K562 (cell line): ENCODE results near the gene PDE3A. TPM values are rescaled to one million over a fixed set of nuclear protein-coding genes. Genes with fewer than 3 reads are reported as not detected.

ENCODE experiments used
- ATAC-seq: fragments of 200-7000 bp; cut with Tn5 transposase; 3 replicates; pipeline ENCODE4 v1.9.1; 2020; ENCODE audit warnings: moderate library complexity
- BruUV-seq: library from RNA; stranded (reverse); fragments of 400-500 nt; replicated peaks from 2 replicates; lab custom pipeline; 2021; lab: Mats Ljungman, UMichigan
- CTCF ChIA-PET: fragments of 300-600 bp; formaldehyde crosslinking; extraction: SDS; loops from one replicate; lab custom pipeline; 2021; ENCODE audit warnings: low intra/inter-chr PET ratio; lab: Yijun Ruan, JAX
- POLR2A ChIA-PET: fragments of 300-600, 350-650 bp; sonication (Branson Sonifier 250); formaldehyde crosslinking; extraction: SDS; loops from one replicate; lab custom pipeline; 2021; ENCODE audit warnings: antibody characterized with exemption, inconsistent platforms; lab: Yijun Ruan, JAX
- DNase-seq, 4 experiments: peaks; one replicate each; pipeline versions ENCODE4 v3.0.0 to v3.0.0-alpha.2; 2011 to 2018; ENCODE audit warnings: low spot score in 3 of 4, mixed read lengths in 3 of 4; ENCODE audit errors: extremely low read depth in 1 of 4
- FAIRE-seq: peaks from 2 replicates; lab custom pipeline; 2011; peaks lifted over from hg19 to GRCh38; lab: Jason Lieb, UNC
- H2AFZ ChIP-seq: 2 replicates; pipeline ENCODE4 v1.6.0; 2011; ENCODE audit warnings: low read depth, low read length, control low read depth, inconsistent platforms
- H3K27ac ChIP-seq: fragments of 200-600 bp; 3 replicates; pipeline ENCODE4 v1.8.0; 2011; ENCODE audit warnings: low read depth, mild to moderate bottlenecking, control low read depth, inconsistent platforms, low read length, moderate library complexity, mixed read lengths; ENCODE audit errors: extremely low read depth
- H3K27me3 ChIP-seq, 2 experiments: fragments of 300-600 bp in 1 of 2; 2 replicates in 1 of 2; 3 replicates in 1 of 2; pipeline versions ENCODE4 v1.6.0 to v1.8.0; 2011; ENCODE audit warnings: inconsistent platforms in 2 of 2, low read length in 2 of 2, mild to moderate bottlenecking in 1 of 2, mixed read lengths in 1 of 2, moderate library complexity in 1 of 2; ENCODE audit not compliant: control insufficient read depth in 2 of 2, insufficient read depth in 2 of 2
- H3K36me3 ChIP-seq: fragments of 300-600 bp; 3 replicates; pipeline ENCODE4 v1.8.0; 2011; ENCODE audit warnings: mild to moderate bottlenecking, low read length, inconsistent platforms; ENCODE audit not compliant: control insufficient read depth, insufficient read depth
- H3K4me1 ChIP-seq, 2 experiments: fragments of 200-600 bp in 1 of 2; replicated peaks in 1 of 2; 2 replicates in 1 of 2; 3 replicates in 1 of 2; pipeline versions ENCODE4 v1.5.1 to v1.8.0; 2011; ENCODE audit warnings: inconsistent platforms in 2 of 2, low read length in 2 of 2, mild to moderate bottlenecking in 1 of 2, mixed read lengths in 1 of 2, moderate library complexity in 1 of 2; ENCODE audit not compliant: control insufficient read depth in 2 of 2, insufficient read depth in 2 of 2
- H3K4me2 ChIP-seq: 2 replicates; pipeline ENCODE4 v1.6.1; 2011; ENCODE audit warnings: low read length, control low read depth, inconsistent platforms, mixed read lengths; ENCODE audit not compliant: insufficient read depth
- H3K4me3 ChIP-seq: fragments of 200-600 bp; sonication (generic), shearing (Covaris generic); 2 replicates; pipeline ENCODE4 v1.5.1; 2016; ENCODE audit warnings: control low read depth, inconsistent platforms
- H3K79me2 ChIP-seq: fragments of 200-600 bp; 3 replicates; pipeline ENCODE4 v1.8.0; 2011; ENCODE audit warnings: low read length, inconsistent platforms; ENCODE audit not compliant: control insufficient read depth, insufficient read depth
- H3K9ac ChIP-seq, 2 experiments: 2 replicates each; pipeline versions ENCODE4 v1.6.0 to v1.6.1; 2011; ENCODE audit warnings: low read depth in 2 of 2, low read length in 2 of 2, control low read depth in 1 of 2, inconsistent platforms in 1 of 2, mild to moderate bottlenecking in 1 of 2, mixed read lengths in 1 of 2; ENCODE audit not compliant: insufficient read depth in 1 of 2
- H3K9me1 ChIP-seq: one replicate; pipeline ENCODE4 v1.6.0; 2011; ENCODE audit warnings: inconsistent platforms, mild to moderate bottlenecking, low read length, moderate library complexity; ENCODE audit not compliant: control insufficient read depth, insufficient read depth
- H3K9me3 ChIP-seq: replicated peaks from 2 replicates; pipeline ENCODE4 v1.5.1; 2011; ENCODE audit warnings: low read depth, low read length, inconsistent platforms; ENCODE audit not compliant: control insufficient read depth, insufficient read depth
- H4K20me1 ChIP-seq: replicated peaks from 2 replicates; pipeline ENCODE4 v1.6.1; 2011; ENCODE audit warnings: low read length, inconsistent platforms, mixed read lengths; ENCODE audit not compliant: control insufficient read depth, insufficient read depth
- ARID3A ChIP-seq: IDR thresholded peaks from 2 replicates; pipeline ENCODE4 v1.6.1; 2012; ENCODE audit warnings: low read depth, low read length, improper control_type of control experiment, borderline replicate concordance
- ASH1L ChIP-seq: fragments of 450-650 bp; IDR thresholded peaks from 2 replicates; pipeline ENCODE4 v1.6.1; 2018; ENCODE audit warnings: borderline replicate concordance, mild to moderate bottlenecking, low read depth; ENCODE audit not compliant: partially characterized antibody
- CBFA2T2 ChIP-seq: fragments of 450-650 bp; conservative IDR thresholded peaks from 2 replicates; pipeline ENCODE4 v1.6.1; 2017; ENCODE audit warnings: mild to moderate bottlenecking
- CEBPB ChIP-seq: fragments of 450-650 bp; IDR thresholded peaks from 2 replicates; pipeline ENCODE4 v1.6.1; 2016; ENCODE audit warnings: missing genetic modification characterization, missing compliant biosample characterization
- EP300 ChIP-seq: IDR thresholded peaks from 2 replicates; pipeline ENCODE4 v1.6.1; 2012; ENCODE audit warnings: low read length, improper control_type of control experiment
- FIP1L1 ChIP-seq: fragments of 200-400 bp; formaldehyde crosslinking; IDR thresholded peaks from 2 replicates; pipeline ENCODE4 v1.6.1; 2018; ENCODE audit warnings: mild to moderate bottlenecking, low read depth, low read length; ENCODE audit not compliant: poor library complexity, severe bottlenecking
- HDAC6 ChIP-seq: IDR thresholded peaks from 2 replicates; pipeline ENCODE4 v1.6.1; 2012; ENCODE audit warnings: low read depth, mild to moderate bottlenecking, control low read depth, inconsistent platforms, low read length, moderate library complexity
- RBM15 ChIP-seq: fragments of 200-400 bp; formaldehyde crosslinking; IDR thresholded peaks from 2 replicates; pipeline ENCODE4 v1.6.1; 2018; ENCODE audit warnings: mild to moderate bottlenecking, low read length, moderate library complexity; ENCODE audit not compliant: insufficient read depth
- SRSF1 ChIP-seq: fragments of 200-400 bp; formaldehyde crosslinking; IDR thresholded peaks from 2 replicates; pipeline ENCODE4 v1.6.1; 2017; ENCODE audit warnings: mild to moderate bottlenecking, low read depth, low read length, moderate library complexity
- STAT5B ChIP-seq: fragments of 250-450 bp; sonication (Bioruptor Pico); IDR thresholded peaks from 2 replicates; pipeline ENCODE4 v1.8.0; 2021; ENCODE audit warnings: mild to moderate bottlenecking, inconsistent platforms
- TBP ChIP-seq: optimal IDR thresholded peaks from 2 replicates; pipeline ENCODE3; 2011; ENCODE audit warnings: low read depth, low read length, improper control_type of control experiment
- USF2 ChIP-seq: sonication (generic); formaldehyde crosslinking; IDR thresholded peaks from 2 replicates; pipeline ENCODE4 v1.5.0; 2020; ENCODE audit warnings: missing genetic modification reagents
- ZBTB33 ChIP-seq: sonication (generic); formaldehyde crosslinking; IDR thresholded peaks from 2 replicates; pipeline ENCODE4 v1.8.1; 2023; ENCODE audit warnings: mild to moderate bottlenecking, missing genetic modification reagents
- ZBTB34 ChIP-seq: fragments of 250-450 bp; sonication (Bioruptor Pico); IDR thresholded peaks from 2 replicates; pipeline ENCODE4 v1.8.0; 2021; ENCODE audit warnings: mild to moderate bottlenecking, moderate library complexity
- ZNF280B ChIP-seq: fragments of 250-450 bp; sonication (Bioruptor Pico); IDR thresholded peaks from 2 replicates; pipeline ENCODE4 v1.5.1; 2021; ENCODE audit warnings: mild to moderate bottlenecking
- ZNF436 ChIP-seq: fragments of 250-450, 450-650 bp; sonication (Bioruptor Pico); formaldehyde crosslinking; IDR thresholded peaks from 2 replicates; pipeline ENCODE4 v1.7.0; 2020; ENCODE audit warnings: mild to moderate bottlenecking
- WGBS: fragments of 100-300 bp; shearing (Covaris generic); methylation state at CpG from one replicate; pipeline ENCODE4 v1.1.6; 2016; ENCODE audit warnings: low coverage, mixed read lengths; ENCODE audit not compliant: insufficient coverage; ENCODE audit errors: missing lambda C conversion rate; 5-methylcytosine and 5-hydroxymethylcytosine counted together
- in situ Hi-C: fragments of 300-500 bp; cut with MboI; formaldehyde crosslinking; loops from 4 replicates; pipeline ENCODE4 v1.15.0; 2018; ENCODE audit warnings: inconsistent platforms, mixed read lengths
- intact Hi-C: fragments of 100-400 bp; cut with micrococcal nuclease; formaldehyde crosslinking; loops from 2 replicates; pipeline ENCODE4 v1.14.2; 2022
- polyA plus RNA-seq, 8 experiments: library from polyadenylated mRNA; depleted of rRNA in 4 of 8; stranded (reverse) in 5 of 8; unstranded in 3 of 8; fragments of >200 nt; fragmentation: Nextera tagmentation in 2 of 8; fragmentation: Illumina TruSeq in 1 of 8; extraction: Ambion mirVana in 2 of 8; extraction: Trizol in 1 of 8; gene quantifications; 2 replicates each; pipeline versions ENCODE4 v1.2.1 to v1.2.3, GENCODE V29; 2011 to 2014; ENCODE audit warnings: inconsistent platforms in 1 of 8, missing spikeins in 1 of 8
- total RNA-seq, 7 experiments: library from RNA; depleted of rRNA in 6 of 7; stranded (reverse); fragments of >200 nt in 6 of 7; fragmentation: Illumina TruSeq in 2 of 7; extraction: Trizol in 2 of 7; gene quantifications; 2 replicates each; pipeline versions ENCODE4 v1.2.1 to v1.2.3, GENCODE V29; 2011 to 2021; ENCODE audit warnings: low replicate concordance in 1 of 7

PDE3A gene
- total and polyA plus RNA-seq, 9 of the 15 experiments (the other 6 are each of a cell fraction or from before 2014, with no cell fraction given), result 0.02 TPM; not detected in 8

- H2AFZ ChIP-seq, result no peak overlapping the region
- FAIRE-seq, result no peak
- DNase-seq, result no peak
- in situ Hi-C loops (no loop called here), intact Hi-C loops (no loop called here)
- no peaks in the 10 kb centered on the region for H3K79me2 ChIP-seq
- no peaks in the 10 kb centered on the region for H3K36me3 ChIP-seq
- H3K9me1 ChIP-seq, result no peaks in the 10 kb centered on the region
- no peaks in the 10 kb centered on the region for H3K9me3 ChIP-seq
- no peak for ATAC-seq
- ChIA-PET CTCF (no interaction called here), POLR2A (no interaction called here)
- no peak overlapping the region for H3K27ac ChIP-seq
- H3K9ac ChIP-seq, result no peak overlapping the region
- H3K4me2 ChIP-seq, result no peak overlapping the region
- H3K4me1 ChIP-seq, result no peaks in the 10 kb centered on the region
- no TSS peak for BruUV-seq
- no peaks in the 10 kb centered on the region for H4K20me1 ChIP-seq
- no peaks in the 10 kb centered on the region for H3K27me3 ChIP-seq
- 0% methylated on average over 3 of the region's 3 CpGs for WGBS
- H3K4me3 ChIP-seq, result no peak overlapping the region
- TF ChIP-seq CEBPB (tag) (no peak), ASH1L (no peak), USF2 (CRISPR knock-in tag) (no peak), RBM15 (no peak), ZBTB33 (CRISPR knock-in tag) (no peak), STAT5B (CRISPR knock-in tag) (no peak), ZNF280B (CRISPR knock-in tag) (no peak), TBP (no peak), EP300 (no peak), CBFA2T2 (no peak), ARID3A (no peak), SRSF1 (no peak), ZNF436 (CRISPR knock-in tag) (no peak), ZBTB34 (CRISPR knock-in tag) (no peak), FIP1L1 (no peak), HDAC6 (no peak)
Measured at GRCh38 chr12:20593611-20594010, 225.3 kb downstream of the PDE3A start.
